ENCODE data around the gene AKAP13.
"Not testable (repeated sequence)": the region's sequence is repeated elsewhere in the genome, so short reads cannot be mapped to it uniquely, and the experiment has no call there.

Gene AKAP13

DNA sequence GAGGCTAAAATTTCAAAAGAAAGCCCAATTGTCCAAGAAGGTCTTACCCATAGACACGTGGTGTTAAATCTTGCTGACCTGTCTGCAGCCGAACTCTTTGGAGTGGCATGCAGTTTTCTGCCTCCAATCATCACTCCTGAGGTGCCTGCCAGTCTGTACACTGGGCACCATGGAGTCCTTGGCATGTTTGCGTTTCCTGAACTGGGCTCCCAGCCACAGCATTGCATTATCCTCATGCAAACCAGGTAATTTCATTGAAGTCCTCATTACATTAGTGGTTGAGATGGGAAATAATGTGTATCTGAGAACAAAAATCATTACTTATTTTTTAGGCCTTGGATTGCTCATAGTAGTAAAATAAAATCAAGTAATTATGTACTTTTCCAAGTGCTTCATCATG is 152.3 kb downstream of the AKAP13 start:
- DNase-seq (ENCODE audit: low read depth in 2 of 2) = no peak

DNA sequence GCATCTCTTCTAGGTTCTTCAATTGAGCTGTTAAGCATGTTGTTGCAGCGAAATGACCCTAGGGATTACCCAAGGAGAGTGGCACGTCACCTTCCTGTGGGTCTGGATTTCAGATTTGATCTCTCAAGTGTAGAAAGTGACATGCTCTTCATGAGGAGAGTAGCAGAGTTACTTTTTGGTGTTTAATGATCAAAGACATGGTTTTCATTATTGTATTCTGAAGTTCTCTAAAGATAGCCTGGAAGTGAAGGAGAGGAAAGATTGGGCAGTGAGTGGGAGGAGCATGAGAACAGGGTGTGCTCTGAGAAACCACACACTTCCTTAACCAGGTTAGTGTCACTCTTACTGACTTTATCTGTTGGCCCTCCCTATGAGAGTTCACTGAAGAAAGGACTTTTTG is 153.6 kb downstream of the AKAP13 start:
- DNase-seq (ENCODE audit: low read depth in 2 of 2) = no peak

DNA sequence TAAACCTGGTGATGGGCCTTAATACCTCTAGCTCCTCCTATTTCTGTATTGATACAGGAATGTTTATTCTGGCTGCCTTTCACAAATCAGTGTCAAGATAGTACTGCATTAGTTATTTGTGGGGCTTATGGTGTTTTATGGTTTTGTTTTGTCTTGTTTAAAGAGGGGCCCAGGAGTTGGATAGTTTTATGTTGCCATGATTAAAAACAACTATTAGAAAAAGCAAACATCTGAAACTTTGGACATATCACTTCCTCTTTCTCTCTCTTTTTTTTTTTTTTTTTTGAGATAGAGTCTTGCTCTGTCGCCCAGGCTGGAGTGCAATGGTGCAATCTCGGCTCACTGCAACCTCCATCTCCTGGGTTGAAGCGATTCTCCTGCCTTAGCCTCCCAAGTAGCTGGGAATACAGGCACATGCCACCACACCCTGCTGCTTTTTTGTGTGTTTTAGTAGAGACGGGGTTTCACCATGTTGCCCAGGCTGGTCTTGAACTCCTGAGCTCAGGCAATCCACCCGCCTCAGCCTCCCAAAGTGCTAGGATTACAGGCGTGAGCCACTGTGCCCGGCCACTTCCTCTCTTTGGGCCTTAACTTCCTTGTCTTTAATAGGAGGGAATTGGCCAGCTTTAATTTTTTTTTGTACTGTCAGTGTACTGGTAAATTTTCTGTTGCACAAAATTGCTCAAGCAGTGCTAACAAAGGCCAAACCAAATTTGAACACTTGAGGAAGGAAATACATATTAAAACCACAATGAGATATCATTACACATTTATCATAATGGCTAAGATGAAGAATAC is 155.3 kb downstream of the AKAP13 start:
- DNase-seq (ENCODE audit: low read depth in 2 of 2) = not testable (repeated sequence)

DNA sequence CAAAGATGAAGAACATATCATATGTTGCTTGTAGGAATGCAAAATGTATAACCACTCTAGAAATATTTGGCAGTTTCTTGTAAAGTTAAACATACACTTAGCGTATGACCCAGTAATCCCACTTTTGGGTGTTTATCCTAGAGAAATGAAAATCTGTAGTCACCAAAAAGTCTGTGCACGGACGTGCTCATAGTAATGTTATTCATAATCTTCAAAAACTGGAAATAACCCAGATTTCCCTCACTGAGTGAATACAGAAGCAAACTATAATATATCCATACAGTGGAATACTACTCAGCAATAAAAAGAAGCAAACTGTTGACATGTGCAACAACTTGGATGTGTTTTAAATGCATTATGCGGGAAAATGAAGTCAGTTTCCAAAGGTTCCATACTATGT is 155.9 kb downstream of the AKAP13 start:
- no peak for DNase-seq (ENCODE audit: low read depth in 2 of 2)

DNA sequence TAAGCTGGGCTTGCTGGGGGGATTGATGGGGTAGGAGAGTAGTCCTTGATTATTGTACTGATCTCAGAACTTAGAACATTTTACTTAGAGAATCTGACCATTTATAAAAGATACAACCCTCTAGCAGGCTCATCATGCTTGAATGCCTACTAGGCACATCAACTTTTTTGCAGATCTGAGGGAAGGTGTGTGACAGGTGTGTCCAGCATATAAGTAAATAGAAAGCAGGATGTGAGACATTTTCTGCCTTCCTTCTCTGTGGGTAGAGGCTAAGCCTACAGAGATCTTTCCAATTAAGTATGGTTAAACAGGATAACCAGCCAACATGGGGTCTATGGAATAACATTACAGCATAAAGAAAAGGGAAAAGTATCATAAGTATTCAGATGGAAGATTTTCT is 159.1 kb downstream of the AKAP13 start:
- no peak for DNase-seq (ENCODE audit: low read depth in 2 of 2)

DNA sequence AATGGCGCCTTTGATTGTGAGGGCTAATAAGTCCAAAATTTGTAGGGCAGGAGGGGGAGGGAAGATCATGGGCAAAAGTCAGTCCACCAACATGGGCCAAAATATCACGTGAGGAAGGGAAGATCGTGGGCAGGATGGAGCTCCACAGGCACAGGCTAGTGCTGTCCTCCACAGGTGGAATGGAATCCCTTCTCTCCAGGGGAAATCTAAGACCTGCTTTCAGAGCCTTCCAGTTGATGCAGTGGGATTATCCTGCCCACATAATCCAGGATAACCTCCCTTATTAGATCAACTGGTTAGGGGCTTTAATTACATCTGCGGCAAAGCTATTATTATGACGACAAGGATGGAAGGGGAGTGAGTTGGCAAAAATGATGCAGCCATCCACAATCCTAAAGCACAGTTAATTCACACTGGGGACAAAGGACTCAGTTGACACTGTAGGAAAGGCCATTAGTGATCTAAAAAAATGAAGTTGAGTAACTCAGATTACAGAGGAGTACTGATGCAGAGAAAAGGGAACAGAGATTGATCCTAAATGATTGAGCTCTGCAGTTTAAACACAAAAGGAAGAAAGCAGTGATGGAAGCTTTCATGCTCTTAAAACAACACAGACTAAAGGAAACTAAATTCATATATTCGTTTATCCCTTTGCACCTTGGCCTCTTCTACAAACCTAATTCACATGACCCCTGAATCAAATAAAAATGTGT is 159.8 kb downstream of the AKAP13 start:
- no peak for DNase-seq (ENCODE audit: low read depth in 2 of 2)

DNA sequence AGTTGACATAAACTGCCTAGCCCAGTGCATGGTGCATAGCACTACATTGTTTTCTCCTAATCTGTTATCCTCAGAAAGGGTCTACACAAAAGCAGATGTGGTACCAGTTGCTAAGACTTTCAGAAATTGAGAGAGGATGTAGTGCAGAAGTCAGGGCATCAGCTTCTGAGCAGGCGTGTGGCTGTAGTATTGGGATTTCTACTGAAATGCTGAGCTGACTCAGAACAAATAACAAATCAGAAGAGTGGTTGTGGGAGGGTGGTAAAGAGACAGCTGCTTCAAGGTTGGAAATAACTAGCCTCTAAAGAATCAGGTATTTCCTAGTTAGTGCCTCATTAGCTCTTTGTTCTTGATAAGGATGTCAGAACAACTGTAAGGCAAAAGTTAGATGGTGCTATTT is 161.3 kb downstream of the AKAP13 start:
- no peak for DNase-seq (ENCODE audit: low read depth in 2 of 2)

DNA sequence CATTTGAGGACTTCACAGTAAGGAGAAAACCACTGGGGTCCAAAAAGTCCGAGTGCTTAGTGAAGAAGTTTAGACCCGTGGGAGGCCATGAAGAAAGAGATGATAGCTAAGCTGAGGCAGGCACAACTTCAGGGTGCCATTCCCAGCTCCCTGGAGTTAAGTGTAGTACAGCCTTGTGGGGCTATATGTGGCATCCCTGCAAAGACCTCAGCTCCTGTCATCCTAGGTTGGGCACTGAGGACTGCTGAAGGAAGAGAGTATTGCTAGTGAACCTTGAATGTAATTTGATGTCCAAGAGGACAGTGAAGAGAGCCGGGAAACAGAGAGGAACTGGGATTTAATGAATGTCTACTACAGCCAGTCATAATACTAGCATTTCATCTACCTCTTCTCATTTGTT is 162.1 kb downstream of the AKAP13 start:
- no peak for DNase-seq (ENCODE audit: low read depth in 2 of 2)

DNA sequence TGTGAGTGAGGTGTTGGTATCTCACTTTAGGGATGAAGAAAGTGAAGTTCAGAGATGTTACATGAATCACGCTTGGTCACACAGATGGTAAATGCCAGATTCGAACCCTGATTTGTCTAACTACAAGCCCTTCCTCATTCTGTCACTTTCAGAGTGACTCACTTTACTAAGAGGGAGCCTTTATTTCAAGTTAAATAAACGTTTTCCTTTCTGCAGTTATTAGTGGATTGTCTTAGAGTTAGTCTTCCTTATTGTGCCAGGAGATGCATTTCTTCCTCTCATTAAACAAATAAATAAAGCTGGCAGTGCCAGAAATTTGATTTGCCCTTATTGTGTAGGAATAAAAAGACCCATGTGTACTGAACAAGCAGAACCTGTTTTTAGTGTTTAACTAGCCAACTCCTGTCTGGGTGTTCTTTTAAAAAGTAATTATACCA is 162.5 kb downstream of the AKAP13 start:
- no peak for DNase-seq (ENCODE audit: low read depth in 2 of 2)

DNA sequence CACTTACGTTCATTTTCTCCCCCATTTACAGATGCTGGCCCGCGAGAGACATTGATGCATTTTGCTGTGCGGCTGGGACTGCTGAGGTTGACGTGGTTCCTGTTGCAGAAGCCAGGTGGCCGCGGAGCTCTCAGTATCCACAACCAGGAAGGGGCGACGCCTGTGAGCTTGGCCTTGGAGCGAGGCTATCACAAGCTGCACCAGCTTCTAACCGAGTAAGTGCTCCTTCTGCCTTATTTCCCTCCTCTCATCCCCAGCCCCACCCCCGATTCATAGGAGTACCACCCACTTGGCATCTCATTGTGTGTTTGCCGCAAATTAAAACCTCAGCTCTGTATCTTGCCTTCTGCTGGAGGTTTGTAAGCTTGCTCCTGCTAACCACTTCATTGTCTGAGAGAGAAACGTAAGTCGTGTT is 163.3 kb downstream of the AKAP13 start:
- no peak for DNase-seq (ENCODE audit: low read depth in 2 of 2)

DNA sequence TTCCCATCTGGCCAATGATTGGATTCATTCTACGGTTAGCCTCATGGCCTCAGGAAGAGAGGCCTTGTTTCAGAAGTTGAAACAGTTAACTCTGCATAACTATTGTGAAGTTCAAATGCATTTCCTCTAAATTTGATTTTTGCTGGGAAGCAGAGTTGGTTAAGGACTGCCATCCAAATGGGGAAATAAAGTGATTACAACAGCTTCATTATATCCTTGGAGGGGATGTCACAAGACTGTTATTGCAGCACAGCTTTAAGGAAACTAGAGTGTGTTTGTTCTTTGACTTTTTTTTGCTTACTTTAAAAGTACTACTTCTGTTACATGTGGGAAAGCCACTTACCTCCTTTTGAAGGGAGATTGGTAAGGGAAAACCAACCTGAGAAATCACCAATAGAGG is 164.8 kb downstream of the AKAP13 start:
- DNase-seq (ENCODE audit: low read depth in 2 of 2) = no peak

DNA sequence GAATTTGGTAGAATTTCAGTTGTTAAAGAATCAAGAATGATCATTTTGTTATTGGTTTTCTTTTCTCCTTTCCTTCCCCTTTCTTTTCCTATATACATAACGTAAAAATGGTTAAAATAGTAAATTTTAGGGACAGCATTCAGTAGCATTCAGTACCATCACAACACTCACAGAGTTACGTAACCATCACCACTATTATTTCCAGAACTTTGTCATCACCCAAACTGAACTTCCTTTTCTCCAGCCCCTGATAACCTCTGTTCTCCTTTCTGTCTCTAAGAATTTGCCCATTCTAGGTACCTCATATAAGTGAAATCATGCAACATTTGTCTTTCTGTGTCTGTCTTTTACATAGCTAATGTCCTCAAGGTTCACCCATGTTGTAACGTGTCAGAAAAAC is 165.3 kb downstream of the AKAP13 start:
- no peak for DNase-seq (ENCODE audit: low read depth in 2 of 2)

DNA sequence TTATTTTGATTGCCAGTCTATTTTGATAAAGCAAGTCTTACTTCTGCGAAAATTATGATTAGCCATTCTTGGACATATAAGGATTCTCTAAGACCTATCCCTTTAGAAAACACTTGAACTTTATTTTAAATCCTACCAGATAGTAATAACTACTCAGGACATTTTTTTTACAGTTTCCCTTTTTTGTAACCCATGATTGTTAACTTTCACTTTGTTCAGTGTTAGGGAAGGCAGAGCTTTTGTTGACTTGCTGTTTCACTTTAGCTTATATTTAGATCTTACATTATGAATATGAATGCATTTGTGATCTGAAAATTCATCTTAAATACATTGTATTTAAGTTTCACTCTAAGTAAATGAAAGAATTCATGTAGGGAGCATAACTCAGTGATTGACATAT is 167.0 kb downstream of the AKAP13 start:
- no peak for DNase-seq (ENCODE audit: low read depth in 2 of 2)

DNA sequence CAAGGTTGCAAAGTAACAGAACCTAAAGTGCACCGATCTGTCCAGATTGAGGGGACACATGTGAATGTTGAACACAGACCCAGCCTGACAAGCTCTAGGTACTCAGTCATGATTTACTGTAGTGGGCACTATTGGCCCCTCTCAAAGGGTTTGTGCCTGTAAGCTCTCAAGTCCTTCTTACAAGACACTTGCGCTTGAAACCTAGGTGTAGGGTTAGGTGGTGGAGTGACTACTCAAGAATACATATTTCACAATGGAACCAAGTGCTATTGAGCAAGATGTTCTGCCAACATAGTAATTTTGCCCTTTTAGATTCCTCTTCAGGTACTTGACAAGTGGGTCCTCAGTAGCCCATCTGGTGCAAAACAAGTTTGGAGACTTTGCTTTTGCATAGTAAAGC is 169.9 kb downstream of the AKAP13 start:
- no peak for DNase-seq (ENCODE audit: low read depth in 2 of 2)

DNA sequence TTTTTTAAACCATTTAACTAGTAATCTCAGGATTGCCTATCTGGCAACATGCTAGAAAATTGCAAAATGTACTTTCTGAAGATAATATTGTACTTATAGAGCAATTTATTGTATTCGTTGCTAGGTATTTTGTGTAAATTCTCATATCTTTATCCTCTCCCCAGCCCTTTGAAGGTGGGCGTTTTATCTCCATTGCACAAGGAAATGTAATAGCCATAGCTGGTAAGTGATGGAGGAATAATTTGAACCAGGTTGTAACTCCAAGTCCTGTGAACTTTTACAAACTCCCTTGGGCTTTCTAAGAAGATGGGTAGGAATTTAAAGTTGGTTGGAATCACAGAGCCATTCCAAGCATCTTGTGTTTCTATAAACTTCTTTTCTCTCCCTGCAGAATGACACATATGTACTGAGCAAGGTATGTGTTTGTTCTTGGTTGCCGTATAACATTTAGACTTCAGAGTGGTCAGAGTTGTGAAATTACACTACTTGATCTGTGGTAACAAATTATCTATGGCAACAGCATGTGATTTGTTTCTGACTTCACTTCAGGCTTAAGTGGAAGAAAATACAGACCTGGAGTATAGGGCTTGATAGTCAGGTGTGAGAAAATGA is 170.9 kb downstream of the AKAP13 start:
- no peak for DNase-seq (ENCODE audit: low read depth in 2 of 2)

DNA sequence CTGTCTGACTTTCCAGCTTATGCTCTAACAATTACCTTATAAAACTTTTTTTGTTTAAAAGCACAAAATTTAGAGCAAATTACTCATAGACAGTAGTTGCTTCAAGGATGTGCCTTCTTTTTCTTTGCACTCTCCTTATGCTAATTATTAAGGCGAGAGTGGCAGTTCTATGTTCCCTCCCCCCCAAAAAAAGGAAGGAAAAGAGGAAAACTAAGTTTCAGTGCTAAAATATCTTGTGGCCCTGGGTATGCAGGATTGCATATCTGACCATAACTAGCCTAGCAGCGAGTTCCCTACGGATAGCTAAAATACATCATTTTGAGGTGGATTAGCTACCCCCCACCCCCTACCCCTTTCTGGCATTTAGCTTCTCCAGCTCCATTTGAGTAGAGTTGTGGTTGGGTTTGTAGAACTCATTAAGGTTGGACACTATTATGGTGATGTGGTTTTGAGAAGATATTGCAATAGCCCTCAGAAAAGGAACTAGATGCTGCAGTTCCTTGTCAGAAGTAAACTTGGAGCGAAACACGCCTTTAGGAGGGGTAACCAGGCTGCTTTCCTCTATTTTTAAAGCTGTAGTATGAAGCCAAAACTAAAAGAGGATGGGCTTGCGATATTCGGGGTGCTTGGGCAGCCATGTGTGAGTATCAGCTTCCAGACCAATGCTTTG is 174.6 kb downstream of the AKAP13 start:
- DNase-seq (ENCODE audit: low read depth in 2 of 2) = no peak

DNA sequence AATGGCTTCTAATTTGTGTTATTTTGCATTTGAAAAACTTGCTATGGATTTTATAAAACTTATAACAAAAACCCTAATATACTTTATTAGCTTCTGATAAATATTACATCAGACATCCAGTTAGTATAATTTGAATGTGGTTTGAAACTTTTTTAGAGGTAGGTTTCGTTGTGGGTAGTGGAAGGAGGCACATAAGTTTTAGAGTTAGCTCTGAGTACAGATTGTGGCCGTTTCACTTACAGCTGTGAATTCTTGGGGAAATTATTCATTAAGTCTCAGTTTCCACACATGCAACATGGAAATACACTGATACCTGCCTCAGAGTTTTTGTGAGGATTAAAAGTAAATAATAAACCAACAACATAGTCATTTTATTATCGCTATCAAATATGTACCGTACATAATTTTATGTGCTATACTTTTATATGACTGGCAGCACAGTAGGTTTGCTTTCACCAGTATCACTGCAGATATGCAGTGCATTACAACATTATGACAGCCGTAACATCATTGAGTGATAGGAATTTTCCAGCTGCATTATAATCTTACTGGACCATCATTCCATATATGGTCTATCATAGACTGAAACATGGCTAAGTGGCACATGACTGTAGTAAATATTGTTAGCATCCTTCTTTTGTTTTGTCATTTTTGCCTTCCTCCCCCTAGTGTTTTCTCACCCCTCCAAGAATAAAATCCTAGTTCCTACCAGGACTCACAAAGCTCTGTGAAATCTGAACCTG is 175.6 kb downstream of the AKAP13 start:
- no peak for DNase-seq (ENCODE audit: low read depth in 2 of 2)

DNA sequence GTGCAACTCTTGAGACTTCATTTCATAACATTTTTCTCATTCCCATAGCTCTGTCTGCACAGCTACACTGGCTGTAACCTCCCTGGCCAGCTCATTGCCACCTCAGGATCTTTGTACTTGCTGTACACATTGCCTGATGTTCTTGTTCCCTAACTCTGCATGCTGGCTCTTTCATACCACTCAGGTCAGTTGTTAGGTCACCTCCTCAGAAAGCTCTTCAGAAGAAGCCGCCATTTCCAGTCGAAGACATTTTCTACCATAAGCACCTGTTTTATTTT is 176.2 kb downstream of the AKAP13 start:
- no peak for DNase-seq (ENCODE audit: low read depth in 2 of 2)

DNA sequence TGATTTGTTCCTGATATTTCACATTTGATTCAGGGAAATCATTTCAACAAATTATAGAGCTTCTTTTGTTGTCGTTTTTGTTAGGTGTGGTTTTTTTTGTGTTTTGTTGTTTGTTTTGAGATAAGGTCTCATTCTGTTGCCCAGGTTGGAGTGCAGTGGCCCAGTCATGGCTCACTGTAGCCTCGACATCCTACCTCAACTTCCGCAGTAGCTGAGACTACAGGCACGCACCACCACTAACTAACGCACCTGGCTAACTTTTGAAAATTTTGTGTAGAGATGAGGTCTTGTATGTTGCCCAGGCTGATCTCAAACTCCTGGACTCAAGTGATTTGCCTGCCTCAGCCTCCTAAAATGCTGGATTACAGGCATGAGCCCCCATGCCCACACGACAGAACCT is 177.0 kb downstream of the AKAP13 start:
- no peak for DNase-seq (ENCODE audit: low read depth in 2 of 2)

DNA sequence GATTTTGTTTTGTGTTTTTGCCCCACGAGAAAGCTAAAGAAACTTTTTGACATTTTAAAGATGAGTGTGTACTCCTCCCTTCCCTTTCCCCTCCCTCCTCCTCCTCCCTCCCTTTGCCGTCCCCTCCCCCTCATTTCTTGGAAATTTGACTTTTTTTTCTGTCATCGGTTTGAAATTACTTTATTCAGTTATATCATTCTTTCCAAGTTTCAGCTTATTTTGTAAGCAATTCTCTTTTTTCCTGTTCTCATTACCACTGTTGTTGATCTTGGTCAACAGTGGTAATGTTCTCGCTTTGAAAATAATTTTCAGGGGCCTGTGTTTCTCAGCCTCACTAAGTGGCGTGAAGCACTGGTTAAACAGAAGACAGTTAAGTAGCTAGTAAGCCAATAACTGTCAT is 178.4 kb downstream of the AKAP13 start:
- no peak for DNase-seq (ENCODE audit: low read depth in 2 of 2)

DNA sequence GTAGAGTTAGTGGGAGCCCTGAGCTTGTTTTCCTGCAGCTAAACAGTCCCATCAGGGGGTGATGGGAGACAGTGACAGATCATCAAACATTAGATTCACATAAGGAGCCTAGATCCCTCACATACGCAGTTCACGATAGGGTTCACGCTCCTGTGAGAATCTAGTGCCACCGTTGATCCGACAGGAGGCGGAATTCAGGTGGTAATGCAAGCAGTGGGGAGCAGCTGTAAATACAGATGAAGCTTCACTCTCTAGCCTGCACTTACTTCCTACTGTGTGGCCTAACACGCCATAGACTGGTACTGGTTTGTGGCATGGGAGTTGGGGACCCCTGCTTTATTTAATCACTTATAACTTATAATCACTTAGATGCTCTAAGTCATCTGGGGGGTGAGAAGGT is 179.1 kb downstream of the AKAP13 start:
- DNase-seq (ENCODE audit: low read depth in 2 of 2) = no peak

DNA sequence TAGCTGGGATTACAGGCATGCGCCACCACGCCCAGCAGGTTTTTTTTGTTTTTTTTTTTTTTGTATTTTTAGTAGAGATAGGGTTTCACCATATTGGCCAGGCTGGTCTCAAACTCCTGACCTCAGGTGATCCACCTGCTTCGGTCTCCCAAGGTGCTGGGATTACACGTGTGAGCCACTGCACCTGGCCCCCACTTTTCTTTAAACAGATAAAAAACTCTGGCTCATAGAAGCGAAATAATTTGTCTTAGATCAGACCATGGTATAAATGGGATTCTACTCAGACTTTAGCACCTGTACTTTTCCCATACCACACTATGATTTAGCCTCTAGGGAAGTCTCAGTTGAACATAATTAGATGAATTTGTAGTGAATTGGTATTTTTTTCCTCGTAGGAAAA is 182.4 kb downstream of the AKAP13 start:
- no peak for DNase-seq (ENCODE audit: low read depth in 2 of 2)

All from activated CD8-positive, alpha-beta memory T cell treated with anti-CD3 and anti-CD28 coated beads for 4 hours (primary cell).